Thyroid gland (tissue), 4 donors: ENCODE measurements around the gene CPA5. TPM values are rescaled to one million over a fixed set of nuclear protein-coding genes. Genes with fewer than 3 reads are reported as not detected.

Experiments used
- DNase-seq, 2 donors: peaks; one replicate each; pipeline ENCODE4 v3.0.0-alpha.2; 2019
- H3K27ac ChIP-seq, 3 donors: fragments of 200-600 bp; sonication (generic); 1 replicate in 2 of 3; 2 replicates in 1 of 3; pipeline ENCODE4 v1.5.1; 2016 to 2019; ENCODE audit warnings: mild to moderate bottlenecking in 1 of 3, moderate library complexity in 1 of 3
- H3K27me3 ChIP-seq: fragments of 200-600 bp; sonication (generic); one replicate; pipeline ENCODE4 v1.5.1; 2019
- H3K36me3 ChIP-seq, 2 donors: fragments of 200-600 bp; sonication (generic); one replicate each; pipeline ENCODE4 v1.5.1; 2016 to 2019
- H3K4me1 ChIP-seq, 2 donors: fragments of 200-600 bp; sonication (generic); one replicate each; pipeline ENCODE4 v1.5.1; 2017 to 2019
- H3K4me3 ChIP-seq, 3 donors: fragments of 200-600 bp; sonication (generic); replicated peaks in 1 of 3; 1 replicate in 2 of 3; 2 replicates in 1 of 3; pipeline ENCODE4 v1.5.1; 2016; ENCODE audit warnings: mild to moderate bottlenecking in 1 of 3
- H3K9me3 ChIP-seq: fragments of 200-600 bp; sonication (generic); one replicate; pipeline ENCODE4 v1.5.1; 2017
- POLR2A ChIP-seq, 2 donors: fragments of 450-650 bp; IDR thresholded peaks; one replicate each; pipeline ENCODE4 v1.6.1; 2017; ENCODE audit warnings: antibody characterized with exemption in 2 of 2, mild to moderate bottlenecking in 2 of 2, moderate library complexity in 1 of 2
- WGBS, 2 donors: methylation state at CpG; one replicate each; pipeline ENCODE4 v1.1.5; 2017; 5-methylcytosine and 5-hydroxymethylcytosine counted together
- intact Hi-C: fragments of 100-400 bp; cut with DNase I; formaldehyde crosslinking; loops from one replicate; pipeline ENCODE4 v1.15.1; 2023
- total RNA-seq, 4 donors: library from RNA; depleted of rRNA; stranded (reverse); fragments of >200 nt; gene quantifications; one replicate each; pipeline ENCODE4 v1.2.3, GENCODE V29; 2016
- TF ChIP-seq, protein P1 (sequence below), 6 experiments: fragments of 200-600 bp in 3 of 6; fragments of 450-650 bp in 3 of 6; sonication (generic) in 3 of 6; IDR thresholded peaks; one replicate each; pipeline ENCODE4 v1.5.1; 2016 to 2019; ENCODE audit warnings: antibody characterized with exemption in 6 of 6, mild to moderate bottlenecking in 2 of 6, inconsistent platforms in 1 of 6, moderate library complexity in 1 of 6

CPA5 gene
- total RNA-seq, 4 donors from 2014 or later, result not detected

- intact Hi-C loops, result no loop called here
- Histone ChIP-seq H3K4me1 (peaks cover 9 to 38% of the 10 kb centered on the region in 2 donors), H3K4me3 (no peak overlapping the region), H3K27me3 (no peaks in the 10 kb centered on the region), H3K36me3 (no peaks in the 10 kb centered on the region), H3K27ac (no peak overlapping the region), H3K9me3 (no peaks in the 10 kb centered on the region)
- no peak for TF ChIP-seq POLR2A (IDR thresholded peaks at IDR 0.05)
- WGBS, 2 donors, result 91 to 98% methylated on average over 4 to 6 of the region's 6 CpGs
- DNase-seq, result no peak
Observed at GRCh38 chr7:130366564-130366963, 21.9 kb downstream of the CPA5 start.

GRCh38 chr7:130367088-130367755 is 22.6 kb downstream of the CPA5 start:
- Histone ChIP-seq H3K36me3 (no peaks in the 10 kb centered on the region), H3K27ac (no peak overlapping the region), H3K27me3 (no peaks in the 10 kb centered on the region), H3K9me3 (no peaks in the 10 kb centered on the region), H3K4me1 (peaks cover 9 to 38% of the 10 kb centered on the region in 2 donors), H3K4me3 (no peak overlapping the region)
- DNase-seq, result no peak
- WGBS, 2 donors, result 93% methylated on average over 12 to 13 of the region's 13 CpGs
- no peak for TF ChIP-seq POLR2A (IDR thresholded peaks at IDR 0.05)
- TF ChIP-seq, protein P1, sequence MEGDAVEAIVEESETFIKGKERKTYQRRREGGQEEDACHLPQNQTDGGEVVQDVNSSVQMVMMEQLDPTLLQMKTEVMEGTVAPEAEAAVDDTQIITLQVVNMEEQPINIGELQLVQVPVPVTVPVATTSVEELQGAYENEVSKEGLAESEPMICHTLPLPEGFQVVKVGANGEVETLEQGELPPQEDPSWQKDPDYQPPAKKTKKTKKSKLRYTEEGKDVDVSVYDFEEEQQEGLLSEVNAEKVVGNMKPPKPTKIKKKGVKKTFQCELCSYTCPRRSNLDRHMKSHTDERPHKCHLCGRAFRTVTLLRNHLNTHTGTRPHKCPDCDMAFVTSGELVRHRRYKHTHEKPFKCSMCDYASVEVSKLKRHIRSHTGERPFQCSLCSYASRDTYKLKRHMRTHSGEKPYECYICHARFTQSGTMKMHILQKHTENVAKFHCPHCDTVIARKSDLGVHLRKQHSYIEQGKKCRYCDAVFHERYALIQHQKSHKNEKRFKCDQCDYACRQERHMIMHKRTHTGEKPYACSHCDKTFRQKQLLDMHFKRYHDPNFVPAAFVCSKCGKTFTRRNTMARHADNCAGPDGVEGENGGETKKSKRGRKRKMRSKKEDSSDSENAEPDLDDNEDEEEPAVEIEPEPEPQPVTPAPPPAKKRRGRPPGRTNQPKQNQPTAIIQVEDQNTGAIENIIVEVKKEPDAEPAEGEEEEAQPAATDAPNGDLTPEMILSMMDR (IDR thresholded peaks at IDR 0.05), result no peak
- intact Hi-C loops, result no loop called here

GRCh38 chr7:130367836-130368746 is 23.5 kb downstream of the CPA5 start:
- Histone ChIP-seq H3K9me3 (no peaks in the 10 kb centered on the region), H3K4me3 (no peak overlapping the region), H3K27ac (no peak overlapping the region), H3K36me3 (no peaks in the 10 kb centered on the region), H3K27me3 (no peaks in the 10 kb centered on the region), H3K4me1 (peaks cover 16 to 45% of the 10 kb centered on the region in 2 donors)
- no peak for DNase-seq
- no peak for TF ChIP-seq POLR2A (IDR thresholded peaks at IDR 0.05)
- TF ChIP-seq, protein P1 (IDR thresholded peaks at IDR 0.05), result no peak
- 89 to 98% methylated on average over 19 of the region's 19 CpGs for WGBS, 2 donors
- intact Hi-C loops, result no loop called here

DNA sequence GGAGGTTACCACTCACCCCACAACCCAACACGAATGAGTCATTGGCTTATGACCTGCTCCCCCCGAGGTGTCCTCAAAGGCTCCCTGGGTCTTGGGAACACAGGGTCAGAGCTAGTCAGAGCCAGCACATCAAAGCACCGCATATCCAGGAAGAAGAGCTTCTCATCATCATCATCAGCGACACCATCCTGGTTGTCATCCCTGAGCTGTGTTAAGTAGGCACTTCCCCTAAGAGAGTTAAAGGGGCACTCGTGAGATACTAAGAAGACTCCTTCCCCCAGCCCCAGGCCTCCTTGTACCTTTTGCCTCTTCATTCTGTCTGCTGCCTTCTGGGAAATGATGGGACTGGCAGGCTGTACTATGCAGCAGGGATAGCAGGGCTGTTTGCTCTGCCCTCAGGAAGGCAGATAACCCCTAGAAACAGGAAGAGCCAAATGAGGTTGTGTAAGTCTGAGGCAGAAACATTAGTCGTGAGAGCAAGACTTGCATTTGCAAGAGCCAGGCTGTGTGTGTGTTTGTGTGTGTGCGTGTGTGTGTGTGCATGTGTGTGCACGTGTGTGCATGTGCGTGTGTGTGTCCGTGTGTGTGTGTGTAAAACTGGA is 24.6 kb downstream of the CPA5 start:
- Histone ChIP-seq H3K27me3 (no peaks in the 10 kb centered on the region), H3K27ac (no peak overlapping the region), H3K4me1 (peaks cover 23 to 46% of the 10 kb centered on the region in 2 donors), H3K9me3 (no peaks in the 10 kb centered on the region), H3K4me3 (no peak overlapping the region), H3K36me3 (no peaks in the 10 kb centered on the region)
- 57 to 70% methylated on average over 10 of the region's 10 CpGs for WGBS, 2 donors
- intact Hi-C loops, result no loop called here
- TF ChIP-seq, protein P1 (IDR thresholded peaks at IDR 0.05), result no peak
- no peak for TF ChIP-seq POLR2A (IDR thresholded peaks at IDR 0.05)
- no peak for DNase-seq

DNA sequence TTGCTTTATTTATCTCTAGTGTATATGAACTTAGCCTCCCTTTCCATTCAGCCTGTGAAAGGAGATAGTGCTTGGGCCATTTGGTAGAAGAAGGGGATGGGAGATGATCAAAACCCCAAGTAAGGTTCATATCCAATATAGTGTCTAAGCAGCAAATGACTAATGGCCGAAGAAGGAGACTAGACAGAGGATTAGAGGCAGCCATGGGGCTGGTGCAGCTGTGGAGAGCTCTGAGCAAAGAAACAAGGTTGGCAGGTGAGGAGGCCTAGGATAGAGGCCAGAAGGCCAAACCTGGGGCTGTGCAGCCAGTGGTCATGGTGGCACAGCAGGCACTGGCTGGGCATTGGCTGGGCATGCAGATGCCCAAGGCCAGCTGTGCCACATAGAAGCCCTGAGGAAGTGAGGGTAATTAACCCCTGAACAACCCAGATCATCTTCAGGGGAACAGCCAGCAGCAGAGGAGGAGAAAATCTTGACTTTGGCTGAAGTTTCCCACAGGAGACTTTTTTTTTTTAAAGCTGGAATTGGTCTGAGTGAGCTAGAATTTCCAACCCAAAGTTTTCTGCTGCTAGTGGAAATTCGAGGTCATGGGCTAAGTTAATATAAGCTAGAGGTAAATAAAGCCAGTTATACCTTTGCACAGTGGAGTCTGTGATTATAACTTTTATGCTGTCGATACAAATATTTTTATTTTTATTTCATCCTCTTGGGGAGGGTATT is 25.4 kb downstream of the CPA5 start:
- 63 to 66% methylated on average over 3 of the region's 3 CpGs for WGBS, 2 donors
- no peak for TF ChIP-seq POLR2A (IDR thresholded peaks at IDR 0.05)
- TF ChIP-seq, protein P1 (IDR thresholded peaks at IDR 0.05), result no peak
- intact Hi-C loops, result no loop called here
- H3K9me3 ChIP-seq, result no peaks in the 10 kb centered on the region
- peaks cover 22 to 38% of the 10 kb centered on the region in 2 donors for H3K4me1 ChIP-seq
- no peak overlapping the region for H3K4me3 ChIP-seq
- no peaks in the 10 kb centered on the region for H3K36me3 ChIP-seq
- H3K27ac ChIP-seq, result no peak overlapping the region
- no peaks in the 10 kb centered on the region for H3K27me3 ChIP-seq
- no peak for DNase-seq
